WTC11 (cell line): Measurements from ENCODE around the gene GNG14.

Source experiments
- TP53 ChIP-seq: sonication (generic); formaldehyde crosslinking; IDR thresholded peaks from 2 replicates; pipeline ENCODE4 v1.8.1; 2023; ENCODE audit warnings: mild to moderate bottlenecking, missing genetic modification reagents
- TF ChIP-seq, protein P1 (sequence below): sonication (generic); formaldehyde crosslinking; IDR thresholded peaks from 2 replicates; pipeline ENCODE4 v1.8.1; 2023; ENCODE audit warnings: mild to moderate bottlenecking, moderate library complexity, missing genetic modification reagents

DNA sequence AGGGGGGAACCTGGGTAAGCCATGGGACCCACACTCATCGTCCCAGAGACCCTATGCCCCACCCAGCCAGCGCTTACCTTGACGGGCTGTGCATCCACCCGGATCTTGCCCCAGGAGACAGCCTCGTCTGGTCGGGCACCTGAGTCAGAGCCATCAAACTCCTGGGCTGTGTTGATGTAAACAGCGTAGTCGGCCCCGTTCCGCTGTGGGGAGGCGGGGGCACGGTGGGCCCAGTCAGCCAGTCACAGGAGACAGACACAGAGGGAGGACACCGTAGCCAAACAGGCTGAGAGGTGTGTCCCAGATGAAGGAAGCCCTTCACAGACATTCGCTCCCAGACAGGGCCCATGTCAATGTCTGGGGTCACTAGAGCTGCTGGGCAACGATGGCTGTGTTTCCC is 11.9 kb upstream of the GNG14 start:
- TF ChIP-seq, protein P1, sequence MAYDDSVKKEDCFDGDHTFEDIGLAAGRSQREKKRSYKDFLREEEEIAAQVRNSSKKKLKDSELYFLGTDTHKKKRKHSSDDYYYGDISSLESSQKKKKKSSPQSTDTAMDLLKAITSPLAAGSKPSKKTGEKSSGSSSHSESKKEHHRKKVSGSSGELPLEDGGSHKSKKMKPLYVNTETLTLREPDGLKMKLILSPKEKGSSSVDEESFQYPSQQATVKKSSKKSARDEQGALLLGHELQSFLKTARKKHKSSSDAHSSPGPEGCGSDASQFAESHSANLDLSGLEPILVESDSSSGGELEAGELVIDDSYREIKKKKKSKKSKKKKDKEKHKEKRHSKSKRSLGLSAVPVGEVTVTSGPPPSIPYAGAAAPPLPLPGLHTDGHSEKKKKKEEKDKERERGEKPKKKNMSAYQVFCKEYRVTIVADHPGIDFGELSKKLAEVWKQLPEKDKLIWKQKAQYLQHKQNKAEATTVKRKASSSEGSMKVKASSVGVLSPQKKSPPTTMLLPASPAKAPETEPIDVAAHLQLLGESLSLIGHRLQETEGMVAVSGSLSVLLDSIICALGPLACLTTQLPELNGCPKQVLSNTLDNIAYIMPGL (CRISPR knock-in tag) = no peak
- TF ChIP-seq TP53 (CRISPR knock-in tag) = no peak
